Stimulated activated effector memory CD8-positive, alpha-beta T cell treated with anti-CD3 and anti-CD28 coated beads, Interleukin-12 subunit alpha, Interleukin-12 subunit beta, amount 100 ng/mL, for 72 hours (primary cell): Measurements from ENCODE around the gene CD7.
A peak's percentile ranks its signal among the peaks of the same experiment; 100 is the strongest.
"Not testable (repeated sequence)": the region's sequence is repeated elsewhere in the genome, so short reads cannot be mapped to it uniquely, and the experiment has no call there.

Experiments used
- ATAC-seq: fragments of 150-1000 bp; cut with Tn5 transposase; 2 replicates; pipeline ENCODE4 v1.10.0; 2021
- DNase-seq, 2 donors: peaks; one replicate each; pipeline ENCODE4 v3.0.0; 2021 to 2022; ENCODE audit warnings: low spot score in 2 of 2
- H3K27ac Mint-ChIP-seq: one replicate; pipeline ENCODE4 v1.8.0; 2022; ENCODE audit warnings: mild to moderate bottlenecking, mixed read lengths
- H3K36me3 Mint-ChIP-seq: one replicate; pipeline ENCODE4 v1.8.0; 2022; ENCODE audit warnings: mild to moderate bottlenecking, mixed read lengths
- H3K4me1 Mint-ChIP-seq: one replicate; pipeline ENCODE4 v1.8.0; 2022; ENCODE audit warnings: mixed read lengths
- H3K4me3 Mint-ChIP-seq: one replicate; pipeline ENCODE4 v1.8.0; 2022; ENCODE audit warnings: mild to moderate bottlenecking, mixed read lengths
- H3K9me3 Mint-ChIP-seq: one replicate; pipeline ENCODE4 v1.8.0; 2022; ENCODE audit warnings: mixed read lengths

Gene CD7

GRCh38 chr17:82350182-82351030 is 33.0 kb upstream of the CD7 start:
- DNase-seq (no peak), ATAC-seq (peak; percentile 71)
- Mint-ChIP-seq H3K4me3 (no peak overlapping the region), H3K4me1 (peaks cover 7% of the 10 kb centered on the region), H3K9me3 (no peaks in the 10 kb centered on the region), H3K27ac (no peak overlapping the region), H3K36me3 (no peaks in the 10 kb centered on the region)

GRCh38 chr17:82349287-82349701 is 31.9 kb upstream of the CD7 start:
- ATAC-seq (no peak), DNase-seq (no peak)
- Mint-ChIP-seq H3K4me1 (peaks cover 7% of the 10 kb centered on the region), H3K9me3 (no peaks in the 10 kb centered on the region), H3K36me3 (no peaks in the 10 kb centered on the region), H3K27ac (no peak overlapping the region), H3K4me3 (no peak overlapping the region)

- Mint-ChIP-seq H3K27ac (no peak overlapping the region), H3K4me1 (peaks cover 7% of the 10 kb centered on the region), H3K4me3 (no peak overlapping the region), H3K9me3 (no peaks in the 10 kb centered on the region), H3K36me3 (no peaks in the 10 kb centered on the region)
- DNase-seq (no peak), ATAC-seq (no peak)
These were observed 31.5 kb upstream of the CD7 start for GRCh38 chr17:82348866-82349265.

GRCh38 chr17:82348434-82348833 is 31.0 kb upstream of the CD7 start:
- no peaks in the 10 kb centered on the region for H3K36me3 Mint-ChIP-seq
- ATAC-seq (no peak), DNase-seq (no peak)
- no peak overlapping the region for H3K27ac Mint-ChIP-seq
- H3K4me1 Mint-ChIP-seq: peaks cover 7% of the 10 kb centered on the region
- no peak overlapping the region for H3K4me3 Mint-ChIP-seq
- no peaks in the 10 kb centered on the region for H3K9me3 Mint-ChIP-seq

- not testable (repeated sequence) for H3K4me3 Mint-ChIP-seq, H3K4me1 Mint-ChIP-seq, H3K36me3 Mint-ChIP-seq, DNase-seq, ATAC-seq, H3K27ac Mint-ChIP-seq, H3K9me3 Mint-ChIP-seq
These were observed 30.6 kb upstream of the CD7 start for GRCh38 chr17:82347994-82348393.

- H3K4me3 Mint-ChIP-seq: no peak overlapping the region
- H3K4me1 Mint-ChIP-seq: no peaks in the 10 kb centered on the region
- DNase-seq: no peak
- H3K9me3 Mint-ChIP-seq: no peaks in the 10 kb centered on the region
- ATAC-seq: no peak
- H3K36me3 Mint-ChIP-seq: no peaks in the 10 kb centered on the region
- no peak overlapping the region for H3K27ac Mint-ChIP-seq
These were observed 29.2 kb upstream of the CD7 start for GRCh38 chr17:82346342-82347300.

GRCh38 chr17:82345151-82345976 is 28.0 kb upstream of the CD7 start:
- H3K27ac Mint-ChIP-seq: no peak overlapping the region
- no peaks in the 10 kb centered on the region for H3K9me3 Mint-ChIP-seq
- H3K36me3 Mint-ChIP-seq: no peaks in the 10 kb centered on the region
- no peaks in the 10 kb centered on the region for H3K4me1 Mint-ChIP-seq
- DNase-seq (no peak), ATAC-seq (no peak)
- no peak overlapping the region for H3K4me3 Mint-ChIP-seq

GRCh38 chr17:82344175-82344907 is 26.9 kb upstream of the CD7 start:
- Mint-ChIP-seq H3K4me1 (no peaks in the 10 kb centered on the region), H3K36me3 (no peaks in the 10 kb centered on the region), H3K27ac (no peak overlapping the region), H3K4me3 (no peak overlapping the region), H3K9me3 (no peaks in the 10 kb centered on the region)
- ATAC-seq: peak; percentile 11
- DNase-seq: no peak

- ATAC-seq (no peak), DNase-seq (no peak)
- Mint-ChIP-seq H3K27ac (no peak overlapping the region), H3K36me3 (no peaks in the 10 kb centered on the region), H3K9me3 (no peaks in the 10 kb centered on the region), H3K4me3 (no peak overlapping the region), H3K4me1 (peaks cover 5% of the 10 kb centered on the region)
These were observed 26.2 kb upstream of the CD7 start for GRCh38 chr17:82343560-82343959.

GRCh38 chr17:82342361-82343079 is 25.1 kb upstream of the CD7 start:
- Mint-ChIP-seq H3K9me3 (no peaks in the 10 kb centered on the region), H3K36me3 (no peaks in the 10 kb centered on the region), H3K27ac (no peak overlapping the region), H3K4me3 (no peak overlapping the region), H3K4me1 (peaks cover 9% of the 10 kb centered on the region)
- no peak for ATAC-seq
- DNase-seq: no peak

- Mint-ChIP-seq H3K27ac (no peak overlapping the region), H3K36me3 (no peaks in the 10 kb centered on the region), H3K4me3 (no peak overlapping the region), H3K4me1 (peaks cover 22% of the 10 kb centered on the region), H3K9me3 (no peaks in the 10 kb centered on the region)
- ATAC-seq (no peak), DNase-seq (no peak)
These were observed 22.5 kb upstream of the CD7 start for GRCh38 chr17:82339634-82340580.

- peak; percentile 13 for ATAC-seq
- Mint-ChIP-seq H3K4me1 (peaks cover 29% of the 10 kb centered on the region), H3K27ac (no peak overlapping the region), H3K9me3 (no peaks in the 10 kb centered on the region), H3K36me3 (no peaks in the 10 kb centered on the region), H3K4me3 (no peak overlapping the region)
- DNase-seq: no peak
These were observed 21.6 kb upstream of the CD7 start for GRCh38 chr17:82338858-82339633.
